Bronchial epithelial cell (primary cell): ENCODE results near the gene ZBTB8OS. TPM values are rescaled to one million over a fixed set of nuclear protein-coding genes. Genes with fewer than 3 reads are reported as not detected.
A peak's percentile ranks its signal among the peaks of the same experiment; 100 is the strongest.

Experiments used
- DNase-seq: peaks from one replicate; pipeline ENCODE4 v3.0.0-alpha.2; 2010; ENCODE audit warnings: low read depth
- FAIRE-seq: peaks from 2 replicates; lab custom pipeline; 2011; peaks lifted over from hg19 to GRCh38; lab: Jason Lieb, UNC
- H3K27me3 ChIP-seq: 2 replicates; pipeline ENCODE4 v1.5.1; 2011; ENCODE audit warnings: low read length; ENCODE audit not compliant: control insufficient read depth, insufficient read depth
- H3K36me3 ChIP-seq: 2 replicates; pipeline ENCODE4 v1.5.1; 2011; ENCODE audit warnings: low read length; ENCODE audit not compliant: control insufficient read depth, insufficient read depth
- H3K4me3 ChIP-seq: 2 replicates; pipeline ENCODE4 v1.5.1; 2011; ENCODE audit warnings: mild to moderate bottlenecking, low read depth, low read length, control low read depth
- total RNA-seq: library from RNA; depleted of rRNA; stranded (reverse); fragments of >200 nt; gene quantifications from 2 replicates; pipeline ENCODE4 v1.2.1, GENCODE V29; 2014
- TF ChIP-seq, protein P1 (sequence below): IDR thresholded peaks from 2 replicates; pipeline ENCODE4 v1.5.1; 2011; ENCODE audit warnings: mild to moderate bottlenecking, moderate library complexity, low read length, control low read depth, inconsistent platforms; ENCODE audit not compliant: insufficient read depth, severe bottlenecking

The ZBTB8OS gene
- total RNA-seq, 1 donor from 2014 or later = 36.6 TPM

DNA sequence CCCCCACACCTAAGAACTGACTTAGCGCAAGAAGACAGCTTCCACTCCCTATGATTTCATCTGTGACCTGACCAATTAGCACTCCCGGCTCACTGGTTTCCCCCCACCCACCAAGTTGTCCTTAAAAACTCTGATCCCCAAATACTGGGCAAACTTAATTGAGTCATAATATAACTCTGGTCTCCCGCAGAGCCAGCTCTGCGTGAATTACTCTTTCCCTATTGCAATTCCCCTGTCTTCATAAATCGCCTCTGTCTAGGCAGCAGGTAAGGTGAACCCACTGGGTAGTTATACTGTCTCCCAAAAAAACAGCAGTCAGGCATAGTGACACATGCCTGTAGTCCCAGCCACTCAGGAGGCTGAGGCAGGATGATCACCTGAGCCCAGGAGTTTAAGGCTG is 36.9 kb downstream of the ZBTB8OS start:
- TF ChIP-seq, protein P1, sequence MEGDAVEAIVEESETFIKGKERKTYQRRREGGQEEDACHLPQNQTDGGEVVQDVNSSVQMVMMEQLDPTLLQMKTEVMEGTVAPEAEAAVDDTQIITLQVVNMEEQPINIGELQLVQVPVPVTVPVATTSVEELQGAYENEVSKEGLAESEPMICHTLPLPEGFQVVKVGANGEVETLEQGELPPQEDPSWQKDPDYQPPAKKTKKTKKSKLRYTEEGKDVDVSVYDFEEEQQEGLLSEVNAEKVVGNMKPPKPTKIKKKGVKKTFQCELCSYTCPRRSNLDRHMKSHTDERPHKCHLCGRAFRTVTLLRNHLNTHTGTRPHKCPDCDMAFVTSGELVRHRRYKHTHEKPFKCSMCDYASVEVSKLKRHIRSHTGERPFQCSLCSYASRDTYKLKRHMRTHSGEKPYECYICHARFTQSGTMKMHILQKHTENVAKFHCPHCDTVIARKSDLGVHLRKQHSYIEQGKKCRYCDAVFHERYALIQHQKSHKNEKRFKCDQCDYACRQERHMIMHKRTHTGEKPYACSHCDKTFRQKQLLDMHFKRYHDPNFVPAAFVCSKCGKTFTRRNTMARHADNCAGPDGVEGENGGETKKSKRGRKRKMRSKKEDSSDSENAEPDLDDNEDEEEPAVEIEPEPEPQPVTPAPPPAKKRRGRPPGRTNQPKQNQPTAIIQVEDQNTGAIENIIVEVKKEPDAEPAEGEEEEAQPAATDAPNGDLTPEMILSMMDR = no peak
- FAIRE-seq = no peak
- no peak overlapping the region for H3K4me3 ChIP-seq
- no peaks in the 10 kb centered on the region for H3K36me3 ChIP-seq
- no peak for DNase-seq
- H3K27me3 ChIP-seq = no peaks in the 10 kb centered on the region

DNA sequence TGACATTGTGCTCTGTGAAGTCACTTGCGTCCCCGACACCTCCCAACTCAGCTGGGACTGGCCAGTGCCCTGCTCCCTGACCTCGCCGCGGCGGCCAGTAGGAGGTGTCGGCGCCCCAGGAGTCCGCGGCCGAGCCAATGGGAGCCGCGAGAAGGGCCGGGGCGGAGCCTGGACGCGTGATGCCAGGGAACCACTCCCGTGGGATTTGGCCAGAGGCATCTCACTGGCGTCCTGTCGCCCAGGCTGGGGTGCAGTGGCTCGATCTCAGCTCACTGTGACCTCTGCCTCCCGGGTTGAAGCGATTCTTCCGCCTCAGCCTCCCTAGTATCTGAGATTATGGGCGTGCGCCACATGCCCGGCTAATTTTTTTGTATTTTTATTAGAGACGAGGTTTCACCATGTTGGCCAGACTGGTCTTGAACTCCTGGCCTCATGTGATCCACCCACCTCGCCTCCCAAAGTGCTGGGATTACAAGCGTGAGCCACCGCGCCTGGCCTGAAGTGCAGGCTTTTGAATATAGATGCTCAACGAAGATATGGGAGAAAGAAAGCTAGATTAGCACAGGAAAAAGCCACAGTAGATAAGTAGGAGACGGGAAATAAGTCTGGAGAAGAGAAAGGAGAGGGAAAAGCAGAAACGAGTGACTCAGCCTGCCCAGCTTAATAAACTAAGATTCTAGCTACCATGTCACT is 38.0 kb downstream of the ZBTB8OS start:
- Histone ChIP-seq H3K36me3 (no peaks in the 10 kb centered on the region), H3K4me3 (peak overlapping the region; percentile 40), H3K27me3 (no peaks in the 10 kb centered on the region)
- TF ChIP-seq, protein P1 = peak; percentile 29
- no peak for FAIRE-seq
- DNase-seq = peak; percentile 57

DNA sequence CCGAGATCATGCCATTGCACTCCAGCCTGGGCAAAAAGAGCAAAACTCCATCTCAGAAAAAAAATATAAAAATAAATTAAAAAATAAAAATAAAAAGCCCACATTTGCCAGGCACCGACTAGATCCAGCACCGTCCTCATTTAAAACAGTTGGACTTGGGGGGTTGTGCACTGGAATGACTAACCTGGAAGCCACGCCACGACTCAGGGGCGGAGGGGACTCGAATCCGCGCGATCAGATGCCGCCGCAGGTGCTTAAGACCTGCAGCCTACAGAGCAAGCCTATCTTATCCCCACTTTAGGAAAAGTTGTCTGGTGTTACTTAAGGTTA is 38.5 kb downstream of the ZBTB8OS start:
- Histone ChIP-seq H3K36me3 (no peaks in the 10 kb centered on the region), H3K27me3 (no peaks in the 10 kb centered on the region), H3K4me3 (peak overlapping the region; percentile 40)
- FAIRE-seq (no peak), DNase-seq (no peak)
- TF ChIP-seq, protein P1 = no peak

DNA sequence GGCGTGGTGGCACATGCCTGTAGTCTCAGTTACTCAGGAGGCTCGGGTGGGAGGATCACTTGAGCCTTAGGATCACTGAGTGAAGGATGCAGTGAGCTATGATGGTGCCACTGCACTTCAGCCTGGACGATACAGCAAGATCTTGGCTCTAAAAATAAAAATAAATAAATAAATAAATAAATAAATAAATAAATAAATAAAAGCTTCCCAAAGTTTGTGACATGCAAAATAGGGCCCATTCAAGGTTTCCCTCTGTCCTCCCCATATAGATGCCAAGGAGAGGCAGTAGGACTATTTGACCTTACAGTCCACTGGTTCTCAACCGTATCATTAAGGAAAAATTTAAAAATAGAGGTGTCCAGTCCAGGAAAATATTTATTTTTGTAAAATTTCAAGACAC is 41.2 kb downstream of the ZBTB8OS start:
- Histone ChIP-seq H3K36me3 (peaks cover 3% of the 10 kb centered on the region), H3K4me3 (no peak overlapping the region), H3K27me3 (no peaks in the 10 kb centered on the region)
- TF ChIP-seq, protein P1 = no peak
- FAIRE-seq = no peak
- DNase-seq = no peak

DNA sequence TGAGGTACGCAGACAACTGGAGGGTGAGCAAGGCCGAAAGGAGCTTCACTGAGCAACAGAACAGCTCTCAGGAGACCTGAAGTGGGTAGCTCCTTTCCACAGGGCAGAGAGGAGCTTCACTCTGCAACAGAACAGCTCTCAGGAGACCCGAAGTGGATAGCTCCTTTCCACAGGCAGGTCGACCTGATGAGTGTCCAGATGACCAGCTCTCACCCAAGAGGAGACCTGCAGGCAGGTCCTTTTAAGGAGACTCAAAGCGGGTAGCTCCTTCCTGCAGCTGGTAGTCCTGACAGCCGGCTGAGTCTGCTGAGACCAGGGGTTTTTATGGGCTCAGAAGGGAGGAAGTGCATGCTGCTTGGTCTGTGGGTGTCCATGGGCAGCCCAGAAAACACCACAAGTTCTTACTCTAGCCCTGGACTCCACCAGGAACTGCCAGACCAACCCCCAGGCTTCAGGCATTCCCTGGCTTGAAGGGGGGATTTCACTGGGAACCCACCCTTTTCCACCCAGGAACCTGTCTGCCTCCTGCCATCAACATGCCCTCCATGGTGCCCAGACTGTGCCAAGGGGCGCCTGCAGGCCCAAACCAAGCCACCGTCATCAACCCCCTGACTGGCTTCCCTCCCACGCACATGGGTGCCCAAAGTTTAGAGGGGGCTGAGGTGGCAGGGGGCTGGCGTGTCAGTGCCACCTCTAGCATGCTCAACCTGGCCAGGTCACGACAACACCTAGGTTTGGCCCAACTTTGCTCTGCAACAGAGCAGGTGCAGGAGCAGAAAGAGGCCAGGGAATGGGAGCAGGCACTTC is 43.6 kb downstream of the ZBTB8OS start:
- TF ChIP-seq, protein P1 = no peak
- FAIRE-seq = no peak

More for the DNA sequence above, 43.6 kb downstream of the ZBTB8OS start:
- no peak for DNase-seq
- Histone ChIP-seq H3K27me3 (no peaks in the 10 kb centered on the region), H3K4me3 (no peak overlapping the region), H3K36me3 (peaks cover 3% of the 10 kb centered on the region)
